Measurements from ENCODE around the gene ILF2.
"Not testable (repeated sequence)": the region's sequence is repeated elsewhere in the genome, so short reads cannot be mapped to it uniquely, and the experiment has no call there.

The ILF2 gene

GRCh38 chr1:153678519-153679336 is 7.9 kb upstream of the ILF2 start, which contains the start of gene NPR1:
Gene NPR1 (plus strand): TSS chr1:153678688. CDS start chr1:153679109, 421 bp downstream.
- DNase-seq = peak; percentile 24

- peak; percentile 43 for DNase-seq
These were observed 7.1 kb upstream of the ILF2 start for GRCh38 chr1:153677718-153678518.

- DNase-seq = no peak
These were observed 2.7 kb upstream of the ILF2 start for GRCh38 chr1:153673511-153673910.

GRCh38 chr1:153671628-153672353 is 998 bp upstream of the ILF2 start:
- DNase-seq = peak; percentile 78

GRCh38 chr1:153670257-153670858 is 435 bp downstream of the ILF2 start:
- no peak for DNase-seq

- DNase-seq = no peak
These were observed 1.2 kb downstream of the ILF2 start for GRCh38 chr1:153669606-153670005.

- DNase-seq = not testable (repeated sequence)
These were observed 2.1 kb downstream of the ILF2 start for GRCh38 chr1:153668672-153669071.

- no peak for DNase-seq
These were observed 3.4 kb downstream of the ILF2 start for GRCh38 chr1:153667439-153667838.

GRCh38 chr1:153663211-153663610 is 7.6 kb downstream of the ILF2 start:
- DNase-seq = no peak

- DNase-seq = no peak
These were observed 8.5 kb downstream of the ILF2 start for GRCh38 chr1:153662269-153662668.

- DNase-seq = no peak
These were observed 9.6 kb downstream of the ILF2 start for GRCh38 chr1:153661111-153661708.

- no peak for DNase-seq
These were observed 11.1 kb downstream of the ILF2 start for GRCh38 chr1:153659656-153660055.

- no peak for DNase-seq
These were observed 11.6 kb downstream of the ILF2 start for GRCh38 chr1:153659175-153659534.

- DNase-seq = peak; percentile 90
These were observed 12.2 kb downstream of the ILF2 start, which contains the start of gene SNAPIN for GRCh38 chr1:153658400-153659174. Gene SNAPIN (plus strand): TSS chr1:153658703. CDS start chr1:153658744, 41 bp downstream.

- DNase-seq = peak; percentile 19
These were observed 15.5 kb downstream of the ILF2 start for GRCh38 chr1:153655333-153655732.

GRCh38 chr1:153652805-153653500 is 17.8 kb downstream of the ILF2 start:
- DNase-seq = no peak

GRCh38 chr1:153651771-153652170 is 19.0 kb downstream of the ILF2 start:
- no peak for DNase-seq

GRCh38 chr1:153649863-153650235 is 20.9 kb downstream of the ILF2 start:
- peak; percentile 95 for DNase-seq

- DNase-seq = peak; percentile 75
These were observed 21.5 kb downstream of the ILF2 start for GRCh38 chr1:153649137-153649862.

GRCh38 chr1:153648000-153648643 is 22.7 kb downstream of the ILF2 start:
- DNase-seq = no peak
